GM15510 (cell line): ENCODE data around the gene CRYBA2.

Experiments used
- POLR2A ChIP-seq: IDR thresholded peaks from 3 replicates; pipeline ENCODE4 v1.6.1; 2011; ENCODE audit warnings: borderline replicate concordance; ENCODE audit not compliant: insufficient read length; ENCODE audit errors: extremely low read depth

The CRYBA2 gene

GRCh38 chr2:219017201-219017931, 24.1 kb upstream of the CRYBA2 start:
- no peak for TF ChIP-seq POLR2A

- TF ChIP-seq POLR2A: no peak
These were observed 23.5 kb upstream of the CRYBA2 start for GRCh38 chr2:219016721-219017120.

GRCh38 chr2:219010873-219011272, 17.7 kb upstream of the CRYBA2 start:
- TF ChIP-seq POLR2A: no peak

- no peak for TF ChIP-seq POLR2A
These were observed 17.0 kb upstream of the CRYBA2 start for GRCh38 chr2:219010162-219010756.

GRCh38 chr2:219009294-219009693, 16.1 kb upstream of the CRYBA2 start:
- TF ChIP-seq POLR2A: no peak

GRCh38 chr2:219003979-219004378, 10.8 kb upstream of the CRYBA2 start:
- TF ChIP-seq POLR2A: no peak

- no peak for TF ChIP-seq POLR2A
These were observed 10.0 kb upstream of the CRYBA2 start for GRCh38 chr2:219003267-219003634.

- TF ChIP-seq POLR2A: no peak
These were observed 9.4 kb upstream of the CRYBA2 start for GRCh38 chr2:219002395-219003266.

- no peak for TF ChIP-seq POLR2A
These were observed 8.6 kb upstream of the CRYBA2 start for GRCh38 chr2:219001577-219002394.

GRCh38 chr2:219001100-219001576, 7.9 kb upstream of the CRYBA2 start:
- TF ChIP-seq POLR2A: no peak

GRCh38 chr2:219000569-219000960, 7.3 kb upstream of the CRYBA2 start:
- TF ChIP-seq POLR2A: no peak

- TF ChIP-seq POLR2A: no peak
These were observed 6.8 kb upstream of the CRYBA2 start for GRCh38 chr2:218999881-219000568.

GRCh38 chr2:218999021-218999880, 6.0 kb upstream of the CRYBA2 start:
- no peak for TF ChIP-seq POLR2A
